PC-9 (cell line): Measurements from ENCODE around the gene TAS2R38. TPM values are rescaled to one million over a fixed set of nuclear protein-coding genes. Genes with fewer than 3 reads are reported as not detected.

Experiments
- BruUV-seq: library from RNA; stranded (reverse); fragments of 400-500 nt; replicated peaks from 2 replicates; lab custom pipeline; 2021; lab: Mats Ljungman, UMichigan
- CTCF ChIA-PET: fragments of 300-600 bp; sonication (Branson Sonifier 250); formaldehyde crosslinking; loops from one replicate; lab custom pipeline; 2022; ENCODE audit warnings: antibody characterized with exemption; lab: Charles Lee
- POLR2A ChIA-PET: fragments of 300-600 bp; sonication (Branson Sonifier 250); formaldehyde crosslinking; loops from one replicate; lab custom pipeline; 2022; ENCODE audit warnings: antibody characterized with exemption; ENCODE audit not compliant: unreplicated experiment; lab: Charles Lee
- DNase-seq, 2 experiments: peaks; one replicate each; pipeline versions ENCODE4 v3.0.0 to v3.0.0-alpha.2; 2015 to 2022; ENCODE audit warnings: mixed read lengths in 1 of 2
- H2AFZ ChIP-seq: fragments of 200-600 bp; sonication (generic); 2 replicates; pipeline ENCODE4 v1.8.1; 2017; ENCODE audit warnings: antibody characterized with exemption
- H3F3A ChIP-seq: fragments of 200-600 bp; sonication (generic); 2 replicates; pipeline ENCODE4 v1.8.1; 2017; ENCODE audit warnings: antibody characterized with exemption, mild to moderate bottlenecking, low read depth; ENCODE audit not compliant: insufficient read depth
- H3K27ac ChIP-seq: fragments of 200-600 bp; sonication (generic); 2 replicates; pipeline ENCODE4 v1.6.1; 2016; ENCODE audit warnings: mixed run types
- H3K27me3 ChIP-seq: fragments of 200-600 bp; sonication (generic); 2 replicates; pipeline ENCODE4 v1.6.1; 2016; ENCODE audit warnings: low read depth, mixed run types; ENCODE audit not compliant: insufficient read depth
- H3K36me3 ChIP-seq: fragments of 200-600 bp; sonication (generic); 2 replicates; pipeline ENCODE4 v1.6.1; 2016; ENCODE audit warnings: low read depth, mixed run types
- H3K4me1 ChIP-seq: fragments of 200-600 bp; sonication (generic); replicated peaks from 2 replicates; pipeline ENCODE4 v1.6.1; 2016; ENCODE audit warnings: mixed run types; ENCODE audit not compliant: insufficient read depth
- H3K4me2 ChIP-seq: fragments of 200-600 bp; sonication (generic); 2 replicates; pipeline ENCODE4 v1.6.1; 2017; ENCODE audit warnings: mixed run types
- H3K4me3 ChIP-seq: fragments of 200-600 bp; sonication (generic); 2 replicates; pipeline ENCODE4 v1.6.1; 2016; ENCODE audit warnings: mixed run types
- H3K79me2 ChIP-seq: fragments of 200-600 bp; sonication (generic); 2 replicates; pipeline ENCODE4 v1.6.1; 2017; ENCODE audit warnings: low read depth, mixed run types
- H3K9me2 ChIP-seq: fragments of 200-600 bp; sonication (generic); 2 replicates; pipeline ENCODE4 v1.8.1; 2017; ENCODE audit warnings: mild to moderate bottlenecking; ENCODE audit not compliant: insufficient read depth
- H3K9me3 ChIP-seq: fragments of 200-600 bp; sonication (generic); 2 replicates; pipeline ENCODE4 v1.8.1; 2016; ENCODE audit warnings: low read depth; ENCODE audit not compliant: insufficient read depth
- H4K20me1 ChIP-seq: fragments of 200-600 bp; sonication (generic); 2 replicates; pipeline ENCODE4 v1.8.1; 2017; ENCODE audit not compliant: insufficient read depth
- EZH2 ChIP-seq: fragments of 200-600 bp; sonication (generic); IDR thresholded peaks from 2 replicates; pipeline ENCODE4 v1.8.0; 2017; ENCODE audit warnings: antibody characterized with exemption, low read depth
- intact Hi-C: fragments of 100-400 bp; cut with micrococcal nuclease; formaldehyde crosslinking; loops from one replicate; pipeline ENCODE4 v1.10.0; 2022; ENCODE audit not compliant: unreplicated experiment
- total RNA-seq: library from RNA; stranded (reverse); gene quantifications from 2 replicates; pipeline ENCODE4 v1.2.3, GENCODE V29; 2021
- TF ChIP-seq, protein P1 (sequence below): fragments of 200-600 bp; sonication (generic); conservative IDR thresholded peaks from 2 replicates; pipeline ENCODE4 v1.6.1; 2017; ENCODE audit warnings: mixed run types, antibody characterized with exemption, mild to moderate bottlenecking, moderate library complexity

The TAS2R38 gene
- total RNA-seq, 1 experiment from 2014 or later, result not detected

DNA sequence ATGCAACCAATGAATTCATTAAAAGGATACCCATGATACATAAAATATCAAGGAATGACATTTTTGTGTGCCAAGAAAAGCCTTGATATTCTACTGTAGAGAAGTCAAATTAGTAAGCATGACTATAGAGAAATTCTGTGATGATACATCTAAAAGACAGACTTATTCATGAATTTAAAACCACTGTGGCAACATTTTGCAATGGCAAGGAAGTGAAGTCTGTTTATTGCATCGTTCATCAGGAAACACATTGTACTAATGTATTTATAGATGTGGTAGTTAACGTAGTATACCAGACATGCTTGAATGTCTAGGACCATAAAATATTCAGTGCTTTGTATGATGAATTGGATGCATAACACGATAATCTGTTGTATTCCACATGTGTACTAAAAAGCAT, 17.5 kb downstream of the TAS2R38 start:
- Histone ChIP-seq H2AFZ (no peak overlapping the region), H3F3A (no peaks in the 10 kb centered on the region), H3K4me3 (no peak overlapping the region), H3K9me3 (no peaks in the 10 kb centered on the region), H3K9me2 (no peaks in the 10 kb centered on the region), H3K36me3 (no peaks in the 10 kb centered on the region), H3K27ac (no peak overlapping the region), H3K4me1 (no peaks in the 10 kb centered on the region), H4K20me1 (no peaks in the 10 kb centered on the region), H3K79me2 (no peaks in the 10 kb centered on the region), H3K27me3 (no peaks in the 10 kb centered on the region), H3K4me2 (no peak overlapping the region)
- POLR2A ChIA-PET, result no interaction called here
- TF ChIP-seq, protein P1, sequence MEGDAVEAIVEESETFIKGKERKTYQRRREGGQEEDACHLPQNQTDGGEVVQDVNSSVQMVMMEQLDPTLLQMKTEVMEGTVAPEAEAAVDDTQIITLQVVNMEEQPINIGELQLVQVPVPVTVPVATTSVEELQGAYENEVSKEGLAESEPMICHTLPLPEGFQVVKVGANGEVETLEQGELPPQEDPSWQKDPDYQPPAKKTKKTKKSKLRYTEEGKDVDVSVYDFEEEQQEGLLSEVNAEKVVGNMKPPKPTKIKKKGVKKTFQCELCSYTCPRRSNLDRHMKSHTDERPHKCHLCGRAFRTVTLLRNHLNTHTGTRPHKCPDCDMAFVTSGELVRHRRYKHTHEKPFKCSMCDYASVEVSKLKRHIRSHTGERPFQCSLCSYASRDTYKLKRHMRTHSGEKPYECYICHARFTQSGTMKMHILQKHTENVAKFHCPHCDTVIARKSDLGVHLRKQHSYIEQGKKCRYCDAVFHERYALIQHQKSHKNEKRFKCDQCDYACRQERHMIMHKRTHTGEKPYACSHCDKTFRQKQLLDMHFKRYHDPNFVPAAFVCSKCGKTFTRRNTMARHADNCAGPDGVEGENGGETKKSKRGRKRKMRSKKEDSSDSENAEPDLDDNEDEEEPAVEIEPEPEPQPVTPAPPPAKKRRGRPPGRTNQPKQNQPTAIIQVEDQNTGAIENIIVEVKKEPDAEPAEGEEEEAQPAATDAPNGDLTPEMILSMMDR, result no peak
- no peak for TF ChIP-seq EZH2
- DNase-seq, result no peak
- intact Hi-C loops, result no loop called here
- no TSS peak for BruUV-seq
- CTCF ChIA-PET, result no interaction called here

DNA sequence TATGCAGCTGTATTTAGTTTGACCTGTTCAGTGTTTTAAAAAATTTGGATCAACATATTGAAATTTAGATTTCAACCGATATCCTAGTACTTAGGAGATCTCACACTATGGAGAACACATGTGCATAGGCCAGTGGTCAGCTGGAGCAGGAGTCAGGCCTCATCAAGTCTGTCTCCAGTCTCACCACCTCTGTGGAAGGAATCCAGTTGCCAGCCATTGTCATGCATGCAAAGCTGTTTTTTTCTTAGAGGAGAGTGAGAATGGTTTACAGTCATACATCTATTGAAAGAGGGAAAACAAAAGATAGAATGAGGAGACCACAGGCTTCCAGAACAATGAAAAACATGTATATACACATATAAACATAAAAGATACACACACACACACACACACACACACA, 19.2 kb downstream of the TAS2R38 start:
- ChIA-PET POLR2A (no interaction called here), CTCF (no interaction called here)
- Histone ChIP-seq H3K9me3 (no peaks in the 10 kb centered on the region), H3K4me1 (no peaks in the 10 kb centered on the region), H3F3A (no peaks in the 10 kb centered on the region), H3K27me3 (no peaks in the 10 kb centered on the region), H2AFZ (no peak overlapping the region), H4K20me1 (no peaks in the 10 kb centered on the region), H3K4me2 (no peak overlapping the region), H3K79me2 (no peaks in the 10 kb centered on the region), H3K36me3 (no peaks in the 10 kb centered on the region), H3K4me3 (no peak overlapping the region), H3K27ac (no peak overlapping the region), H3K9me2 (no peaks in the 10 kb centered on the region)
- no peak for DNase-seq
- intact Hi-C loops, result no loop called here
- TF ChIP-seq EZH2, result no peak
- no TSS peak for BruUV-seq

DNA sequence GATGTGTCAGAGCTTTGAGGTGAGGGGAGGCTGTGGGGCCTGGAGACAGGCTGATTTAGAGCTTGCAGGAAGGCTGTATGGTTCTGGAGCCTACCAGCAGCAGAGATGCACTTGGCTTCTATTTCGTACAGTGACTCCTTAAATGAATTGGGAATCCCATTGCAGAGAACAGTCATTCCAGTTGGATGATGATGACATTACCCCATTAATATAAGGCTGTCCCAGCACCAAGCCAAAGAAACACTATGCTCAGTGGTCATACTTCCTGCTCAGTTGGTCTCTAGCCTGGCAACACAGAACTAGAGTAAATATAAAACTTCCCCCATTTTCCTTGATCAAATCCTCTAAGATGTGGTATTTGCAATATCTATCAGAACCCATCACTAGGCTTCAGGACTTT, 21.1 kb downstream of the TAS2R38 start:
- no peaks in the 10 kb centered on the region for H4K20me1 ChIP-seq
- H2AFZ ChIP-seq, result no peak overlapping the region
- intact Hi-C loops, result no loop called here
- H3K9me2 ChIP-seq, result no peaks in the 10 kb centered on the region
- POLR2A ChIA-PET, result no interaction called here
- H3F3A ChIP-seq, result no peaks in the 10 kb centered on the region
- CTCF ChIA-PET, result no interaction called here
- TF ChIP-seq, protein P1, result no peak
- TF ChIP-seq EZH2, result no peak
- H3K36me3 ChIP-seq, result no peaks in the 10 kb centered on the region
- no peaks in the 10 kb centered on the region for H3K79me2 ChIP-seq
- no peaks in the 10 kb centered on the region for H3K4me1 ChIP-seq
- no peaks in the 10 kb centered on the region for H3K9me3 ChIP-seq
- no peak overlapping the region for H3K27ac ChIP-seq
- BruUV-seq, result no TSS peak
- no peak overlapping the region for H3K4me2 ChIP-seq
- no peak for DNase-seq
- no peak overlapping the region for H3K4me3 ChIP-seq
- H3K27me3 ChIP-seq, result no peaks in the 10 kb centered on the region

DNA sequence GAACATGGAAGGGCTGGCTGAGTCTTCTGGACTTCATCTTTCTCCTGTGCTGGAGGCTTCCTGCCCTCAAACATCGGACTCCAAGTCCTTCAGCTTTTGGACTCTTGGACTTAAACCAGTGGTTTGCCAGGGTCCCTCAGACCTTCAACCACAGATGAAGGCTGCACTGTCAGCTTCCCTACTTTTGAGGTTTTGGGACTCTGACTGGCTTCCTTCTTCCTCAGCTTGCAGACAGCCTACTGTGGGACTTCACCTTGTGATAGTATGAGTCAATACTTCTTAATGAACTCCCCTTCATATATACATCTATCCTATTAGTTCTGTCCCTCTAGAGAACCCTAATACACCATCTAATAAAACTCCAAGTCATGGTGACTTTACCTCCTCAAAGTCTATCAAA, 22.8 kb downstream of the TAS2R38 start:
- no peaks in the 10 kb centered on the region for H4K20me1 ChIP-seq
- POLR2A ChIA-PET, result no interaction called here
- intact Hi-C loops, result no loop called here

More for the DNA sequence above, 22.8 kb downstream of the TAS2R38 start:
- Histone ChIP-seq H3K9me3 (no peaks in the 10 kb centered on the region), H3K9me2 (no peaks in the 10 kb centered on the region), H3K79me2 (no peaks in the 10 kb centered on the region), H3F3A (no peaks in the 10 kb centered on the region), H2AFZ (no peak overlapping the region), H3K4me3 (no peak overlapping the region), H3K4me1 (no peaks in the 10 kb centered on the region), H3K4me2 (no peak overlapping the region), H3K27me3 (no peaks in the 10 kb centered on the region), H3K36me3 (no peaks in the 10 kb centered on the region), H3K27ac (no peak overlapping the region)
- CTCF ChIA-PET, result no interaction called here
- no peak for DNase-seq
- TF ChIP-seq, protein P1, result no peak
- TF ChIP-seq EZH2, result no peak
- no TSS peak for BruUV-seq
